ENCODE measurements around the gene CAMK1D. TPM values are rescaled to one million over a fixed set of nuclear protein-coding genes. Genes with fewer than 3 reads are reported as not detected.

CAMK1D gene
- total RNA-seq, 1 donor from 2014 or later, result 36.3 TPM

DNA sequence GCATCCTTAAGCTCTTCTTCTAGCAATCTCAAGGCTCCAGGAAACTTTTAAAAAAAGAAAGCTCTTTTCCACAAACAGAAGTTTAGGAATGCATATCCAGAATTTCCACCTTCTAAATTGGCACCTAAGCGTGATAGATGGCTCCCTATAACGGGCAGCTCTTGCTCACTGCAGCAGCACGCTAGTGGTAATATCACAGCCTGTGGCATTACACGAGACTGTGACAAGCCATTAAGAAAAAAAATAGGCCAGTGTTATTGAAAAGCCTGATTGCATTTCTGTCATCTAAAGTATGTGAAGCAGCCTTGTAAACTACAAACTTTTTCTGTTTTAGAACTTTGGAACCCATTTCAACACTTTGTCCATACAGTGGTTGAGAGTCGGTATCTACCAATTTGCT, 263.8 kb downstream of the CAMK1D start:
- Mint-ChIP-seq H3K27ac (ENCODE audit: unreplicated experiment) (no peak overlapping the region), H3K4me1 (ENCODE audit: low read depth) (no peaks in the 10 kb centered on the region), H3K9me3 (ENCODE audit: low read depth) (no peaks in the 10 kb centered on the region), H3K27me3 (ENCODE audit: low read depth) (no peaks in the 10 kb centered on the region), H3K4me3 (ENCODE audit: unreplicated experiment) (no peak overlapping the region), H3K36me3 (ENCODE audit: low read depth) (no peaks in the 10 kb centered on the region)
- DNase-seq (ENCODE audit: low spot score), result no peak
- TF ChIP-seq, protein P1, sequence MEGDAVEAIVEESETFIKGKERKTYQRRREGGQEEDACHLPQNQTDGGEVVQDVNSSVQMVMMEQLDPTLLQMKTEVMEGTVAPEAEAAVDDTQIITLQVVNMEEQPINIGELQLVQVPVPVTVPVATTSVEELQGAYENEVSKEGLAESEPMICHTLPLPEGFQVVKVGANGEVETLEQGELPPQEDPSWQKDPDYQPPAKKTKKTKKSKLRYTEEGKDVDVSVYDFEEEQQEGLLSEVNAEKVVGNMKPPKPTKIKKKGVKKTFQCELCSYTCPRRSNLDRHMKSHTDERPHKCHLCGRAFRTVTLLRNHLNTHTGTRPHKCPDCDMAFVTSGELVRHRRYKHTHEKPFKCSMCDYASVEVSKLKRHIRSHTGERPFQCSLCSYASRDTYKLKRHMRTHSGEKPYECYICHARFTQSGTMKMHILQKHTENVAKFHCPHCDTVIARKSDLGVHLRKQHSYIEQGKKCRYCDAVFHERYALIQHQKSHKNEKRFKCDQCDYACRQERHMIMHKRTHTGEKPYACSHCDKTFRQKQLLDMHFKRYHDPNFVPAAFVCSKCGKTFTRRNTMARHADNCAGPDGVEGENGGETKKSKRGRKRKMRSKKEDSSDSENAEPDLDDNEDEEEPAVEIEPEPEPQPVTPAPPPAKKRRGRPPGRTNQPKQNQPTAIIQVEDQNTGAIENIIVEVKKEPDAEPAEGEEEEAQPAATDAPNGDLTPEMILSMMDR (IDR thresholded peaks at IDR 0.05), result no peak

DNA sequence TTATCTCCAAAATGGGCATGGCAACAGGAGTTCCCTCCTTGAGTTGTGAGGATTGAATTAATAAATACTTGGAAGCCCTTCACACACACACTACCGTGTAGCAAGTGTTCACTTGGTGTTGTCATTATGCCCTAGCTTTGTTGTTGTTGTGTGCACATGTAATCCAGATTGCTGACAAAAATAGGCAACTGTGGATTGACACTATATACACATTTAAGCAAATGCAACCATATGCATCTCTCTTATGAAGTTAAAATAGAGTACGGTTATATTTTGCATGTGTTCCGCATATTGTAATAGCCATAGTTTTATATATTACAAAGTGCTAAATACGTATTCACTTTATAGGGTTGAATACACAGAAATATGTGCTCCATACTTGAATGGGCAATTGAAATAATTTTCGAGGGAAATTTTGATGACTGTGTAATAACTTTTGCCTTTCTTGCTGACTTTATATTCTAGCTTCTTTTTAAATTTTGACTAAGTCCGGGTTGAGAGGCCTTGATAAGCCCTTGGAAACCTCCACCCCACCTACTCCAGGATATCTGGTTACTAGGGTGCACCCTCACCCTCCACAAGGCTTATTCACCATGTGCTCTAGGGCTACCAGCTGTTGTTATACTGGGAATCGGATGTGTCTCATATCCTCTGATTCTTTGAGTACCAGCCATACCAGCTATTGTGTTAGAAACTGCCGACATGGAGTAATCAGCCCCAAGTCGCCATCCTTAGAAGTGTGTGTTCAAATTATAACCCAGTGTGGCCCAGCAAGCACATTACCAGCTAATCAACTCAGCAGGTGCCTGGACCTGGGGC, 265.0 kb downstream of the CAMK1D start:
- DNase-seq (ENCODE audit: low spot score), result no peak
- TF ChIP-seq, protein P1 (IDR thresholded peaks at IDR 0.05), result no peak
- Mint-ChIP-seq H3K4me1 (ENCODE audit: low read depth) (no peaks in the 10 kb centered on the region), H3K4me3 (ENCODE audit: unreplicated experiment) (no peak overlapping the region), H3K36me3 (ENCODE audit: low read depth) (no peaks in the 10 kb centered on the region), H3K27ac (ENCODE audit: unreplicated experiment) (no peak overlapping the region), H3K27me3 (ENCODE audit: low read depth) (no peaks in the 10 kb centered on the region), H3K9me3 (ENCODE audit: low read depth) (no peaks in the 10 kb centered on the region)

DNA sequence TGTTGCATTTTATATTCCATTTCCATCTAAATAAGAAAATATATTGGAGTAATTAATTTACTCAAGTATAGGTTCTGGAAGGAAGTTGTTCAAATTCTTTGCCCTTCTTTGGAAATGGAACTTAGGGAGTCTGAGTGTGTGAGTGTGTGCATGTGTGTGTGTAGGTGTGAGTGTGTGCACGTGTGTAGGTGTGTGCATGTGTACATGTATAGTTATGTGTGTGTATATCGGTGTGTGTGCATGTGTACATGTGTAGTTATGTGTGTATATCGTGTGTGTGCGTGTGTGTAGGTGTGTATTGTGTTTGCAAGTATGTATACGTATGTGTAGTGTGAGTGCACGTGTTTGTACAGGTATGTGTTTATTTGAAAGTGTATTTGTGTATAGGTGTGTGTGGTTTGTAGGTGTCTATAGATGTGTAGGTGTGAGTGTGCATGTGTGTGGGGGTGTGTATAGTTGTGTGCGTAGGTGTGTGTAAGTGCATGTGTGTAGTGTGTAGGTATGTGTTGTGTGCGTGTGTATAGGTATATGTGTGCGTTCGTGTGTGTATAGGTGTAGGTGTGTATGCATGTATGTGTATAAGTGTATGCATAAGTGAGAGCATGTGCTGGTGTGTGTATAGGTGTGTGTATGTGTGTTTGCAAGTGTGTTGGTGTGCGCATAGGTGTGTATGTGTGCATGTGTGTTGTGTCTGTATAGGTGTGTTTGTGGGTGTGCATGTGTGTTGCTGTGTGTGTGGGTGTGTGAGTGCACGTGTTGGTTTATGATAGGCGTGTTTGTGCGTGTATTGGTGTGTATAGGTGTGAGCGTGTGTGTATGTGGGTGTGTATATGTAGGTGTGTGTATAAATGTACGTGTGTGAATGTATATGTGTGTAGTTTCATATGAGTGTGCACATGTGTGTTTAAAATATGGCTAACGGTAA, 266.2 kb downstream of the CAMK1D start:
- H3K27ac Mint-ChIP-seq (ENCODE audit: unreplicated experiment), result no peak overlapping the region
- TF ChIP-seq, protein P1 (IDR thresholded peaks at IDR 0.05), result no peak
- DNase-seq (ENCODE audit: low spot score), result no peak
- peaks cover 5% of the 10 kb centered on the region for H3K4me1 Mint-ChIP-seq (ENCODE audit: low read depth)
- no peaks in the 10 kb centered on the region for H3K9me3 Mint-ChIP-seq (ENCODE audit: low read depth)
- no peak overlapping the region for H3K4me3 Mint-ChIP-seq (ENCODE audit: unreplicated experiment)
- H3K36me3 Mint-ChIP-seq (ENCODE audit: low read depth), result no peaks in the 10 kb centered on the region
- no peaks in the 10 kb centered on the region for H3K27me3 Mint-ChIP-seq (ENCODE audit: low read depth)

DNA sequence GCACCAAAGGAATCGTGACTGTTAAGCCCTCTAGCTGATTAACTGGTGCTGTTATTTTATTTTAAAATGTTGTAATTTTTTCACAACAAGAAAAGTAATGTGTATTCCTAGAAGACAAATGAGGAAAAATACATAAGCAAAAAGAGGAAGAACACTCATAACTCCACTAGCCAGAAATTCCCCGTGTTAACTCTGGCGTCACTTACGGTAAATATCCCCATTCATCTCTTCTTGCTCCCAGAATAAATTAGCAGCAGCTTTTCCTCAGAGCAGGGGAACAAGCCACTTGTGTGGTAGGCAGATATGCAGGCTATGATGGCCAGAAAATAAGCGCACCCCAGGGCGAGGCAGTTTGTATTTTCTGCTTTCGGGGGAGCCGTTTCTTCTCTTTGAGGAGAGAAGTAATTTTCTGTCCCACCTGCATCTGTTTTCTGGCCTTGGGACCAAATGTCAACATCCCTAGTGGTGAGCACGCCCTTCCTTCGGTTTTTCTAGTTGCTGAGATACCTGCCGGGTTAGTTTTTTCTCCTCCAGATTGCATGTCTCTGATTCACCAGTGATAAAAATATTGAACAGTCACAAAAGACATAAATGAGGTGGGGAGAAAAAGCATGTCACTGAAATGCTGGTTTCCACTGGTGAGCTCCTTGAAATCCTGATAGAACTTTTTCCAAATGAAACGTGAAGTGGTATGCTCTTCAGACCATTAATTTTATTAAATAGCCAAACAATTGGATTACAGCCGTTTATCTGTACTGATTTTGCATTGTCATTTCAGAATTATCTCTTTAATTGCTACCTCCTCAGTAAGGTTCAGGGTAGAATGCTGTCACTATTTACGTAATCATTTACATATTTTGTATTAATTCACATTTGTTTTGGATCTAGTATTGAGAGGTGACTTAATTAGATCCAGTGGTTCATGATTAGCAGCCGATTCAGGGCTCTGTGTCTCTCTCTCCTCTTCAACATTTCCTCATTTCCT, 268.1 kb downstream of the CAMK1D start:
- Mint-ChIP-seq H3K9me3 (ENCODE audit: low read depth) (no peaks in the 10 kb centered on the region), H3K4me1 (ENCODE audit: low read depth) (peaks cover 10% of the 10 kb centered on the region), H3K27me3 (ENCODE audit: low read depth) (no peaks in the 10 kb centered on the region), H3K36me3 (ENCODE audit: low read depth) (no peaks in the 10 kb centered on the region), H3K4me3 (ENCODE audit: unreplicated experiment) (no peak overlapping the region), H3K27ac (ENCODE audit: unreplicated experiment) (no peak overlapping the region)
- TF ChIP-seq, protein P1 (IDR thresholded peaks at IDR 0.05), result no peak
- no peak for DNase-seq (ENCODE audit: low spot score)
